Stimulated activated CD8-positive, alpha-beta memory T cell treated with anti-CD3 and anti-CD28 coated beads, Interleukin-2, amount 100 ng/mL, for 48 hours (primary cell): Measurements from ENCODE around the gene HPS3.

Experiments
- DNase-seq, 2 donors: peaks; one replicate each; pipeline ENCODE4 v3.0.0-alpha.2; 2020; ENCODE audit warnings: low read depth in 2 of 2

HPS3 gene

GRCh38 chr3:149120051-149120972, 9.1 kb upstream of the HPS3 start:
- DNase-seq = no peak

- no peak for DNase-seq
Observed at GRCh38 chr3:149122721-149123578, 6.5 kb upstream of the HPS3 start.

GRCh38 chr3:149128821-149129220, 617 bp upstream of the HPS3 start:
- no peak for DNase-seq

- DNase-seq = no peak
Observed at GRCh38 chr3:149131589-149131988, 2.2 kb downstream of the HPS3 start.

GRCh38 chr3:149134575-149134974, 5.1 kb downstream of the HPS3 start:
- DNase-seq = no peak

- DNase-seq = no peak
Observed at GRCh38 chr3:149142682-149143081, 13.2 kb downstream of the HPS3 start.

GRCh38 chr3:149145356-149145755, 15.9 kb downstream of the HPS3 start:
- DNase-seq = no peak

GRCh38 chr3:149145974-149146373, 16.5 kb downstream of the HPS3 start:
- DNase-seq = no peak

- DNase-seq = no peak
Observed at GRCh38 chr3:149150436-149150835, 21.0 kb downstream of the HPS3 start.

- no peak for DNase-seq
Observed at GRCh38 chr3:149151843-149152242, 22.4 kb downstream of the HPS3 start.

GRCh38 chr3:149152420-149152819, 23.0 kb downstream of the HPS3 start:
- no peak for DNase-seq

- DNase-seq = no peak
Observed at GRCh38 chr3:149153402-149153801, 24.0 kb downstream of the HPS3 start.

- DNase-seq = no peak
Observed at GRCh38 chr3:149160754-149161300, 31.4 kb downstream of the HPS3 start.

GRCh38 chr3:149162007-149162406, 32.6 kb downstream of the HPS3 start:
- no peak for DNase-seq

- no peak for DNase-seq
Observed at GRCh38 chr3:149163066-149163465, 33.6 kb downstream of the HPS3 start.

GRCh38 chr3:149167898-149168297, 38.5 kb downstream of the HPS3 start:
- no peak for DNase-seq

GRCh38 chr3:149170672-149171071, 41.2 kb downstream of the HPS3 start:
- no peak for DNase-seq

GRCh38 chr3:149174901-149175300, 45.5 kb downstream of the HPS3 start:
- no peak for DNase-seq

- DNase-seq = no peak
Observed at GRCh38 chr3:149177122-149177521, 47.7 kb downstream of the HPS3 start.

GRCh38 chr3:149179220-149179619, 49.8 kb downstream of the HPS3 start:
- no peak for DNase-seq

- DNase-seq = no peak
Observed at GRCh38 chr3:149180057-149180573, 50.7 kb downstream of the HPS3 start.

GRCh38 chr3:149181182-149181581, 51.7 kb downstream of the HPS3 start:
- DNase-seq = no peak
